Testis (tissue), 2 donors: ENCODE measurements around the gene SIRT5.

Experiments used
- POLR2A ChIP-seq: fragments of 450-650 bp; IDR thresholded peaks from one replicate; pipeline ENCODE4 v1.6.1; 2017; ENCODE audit warnings: antibody characterized with exemption, mild to moderate bottlenecking, moderate library complexity
- TF ChIP-seq, protein P1 (sequence below), 3 experiments: fragments of 450-650 bp in 2 of 3; fragments of 200-600 bp in 1 of 3; sonication (generic) in 1 of 3; IDR thresholded peaks; one replicate each; pipeline ENCODE4 v1.5.1; 2016 to 2019; ENCODE audit warnings: antibody characterized with exemption in 3 of 3, mild to moderate bottlenecking in 2 of 3, moderate library complexity in 1 of 3

DNA sequence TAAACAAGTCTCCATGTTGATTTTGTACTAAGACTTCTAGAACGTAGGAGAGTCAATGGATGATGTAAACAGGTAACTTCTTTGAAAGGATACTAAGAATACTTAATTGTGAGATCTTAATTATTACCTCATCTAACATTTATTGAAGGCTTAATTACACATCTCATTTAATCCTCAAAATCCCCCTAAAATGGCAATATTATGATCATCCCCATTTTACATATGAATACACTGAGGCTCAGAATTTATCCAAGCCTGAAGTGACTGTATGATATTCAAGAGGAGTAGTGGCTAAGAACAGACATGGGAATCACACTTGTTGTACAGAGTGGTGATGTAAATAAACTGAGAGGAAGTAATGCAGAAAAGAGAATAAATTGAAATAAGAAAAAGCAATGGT lies 63.6 kb downstream of the SIRT5 start:
- TF ChIP-seq, protein P1, sequence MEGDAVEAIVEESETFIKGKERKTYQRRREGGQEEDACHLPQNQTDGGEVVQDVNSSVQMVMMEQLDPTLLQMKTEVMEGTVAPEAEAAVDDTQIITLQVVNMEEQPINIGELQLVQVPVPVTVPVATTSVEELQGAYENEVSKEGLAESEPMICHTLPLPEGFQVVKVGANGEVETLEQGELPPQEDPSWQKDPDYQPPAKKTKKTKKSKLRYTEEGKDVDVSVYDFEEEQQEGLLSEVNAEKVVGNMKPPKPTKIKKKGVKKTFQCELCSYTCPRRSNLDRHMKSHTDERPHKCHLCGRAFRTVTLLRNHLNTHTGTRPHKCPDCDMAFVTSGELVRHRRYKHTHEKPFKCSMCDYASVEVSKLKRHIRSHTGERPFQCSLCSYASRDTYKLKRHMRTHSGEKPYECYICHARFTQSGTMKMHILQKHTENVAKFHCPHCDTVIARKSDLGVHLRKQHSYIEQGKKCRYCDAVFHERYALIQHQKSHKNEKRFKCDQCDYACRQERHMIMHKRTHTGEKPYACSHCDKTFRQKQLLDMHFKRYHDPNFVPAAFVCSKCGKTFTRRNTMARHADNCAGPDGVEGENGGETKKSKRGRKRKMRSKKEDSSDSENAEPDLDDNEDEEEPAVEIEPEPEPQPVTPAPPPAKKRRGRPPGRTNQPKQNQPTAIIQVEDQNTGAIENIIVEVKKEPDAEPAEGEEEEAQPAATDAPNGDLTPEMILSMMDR (IDR thresholded peaks at IDR 0.05): no peak
- TF ChIP-seq POLR2A: no peak
